ENCODE results near the gene ATXN1. TPM values are rescaled to one million over a fixed set of nuclear protein-coding genes. Genes with fewer than 3 reads are reported as not detected.

The ATXN1 gene
- total and polyA plus RNA-seq, 2 of the 13 experiments (the other 11 are each of a cell fraction or from before 2014, with no cell fraction given): 20.7 to 39.5 TPM

DNA sequence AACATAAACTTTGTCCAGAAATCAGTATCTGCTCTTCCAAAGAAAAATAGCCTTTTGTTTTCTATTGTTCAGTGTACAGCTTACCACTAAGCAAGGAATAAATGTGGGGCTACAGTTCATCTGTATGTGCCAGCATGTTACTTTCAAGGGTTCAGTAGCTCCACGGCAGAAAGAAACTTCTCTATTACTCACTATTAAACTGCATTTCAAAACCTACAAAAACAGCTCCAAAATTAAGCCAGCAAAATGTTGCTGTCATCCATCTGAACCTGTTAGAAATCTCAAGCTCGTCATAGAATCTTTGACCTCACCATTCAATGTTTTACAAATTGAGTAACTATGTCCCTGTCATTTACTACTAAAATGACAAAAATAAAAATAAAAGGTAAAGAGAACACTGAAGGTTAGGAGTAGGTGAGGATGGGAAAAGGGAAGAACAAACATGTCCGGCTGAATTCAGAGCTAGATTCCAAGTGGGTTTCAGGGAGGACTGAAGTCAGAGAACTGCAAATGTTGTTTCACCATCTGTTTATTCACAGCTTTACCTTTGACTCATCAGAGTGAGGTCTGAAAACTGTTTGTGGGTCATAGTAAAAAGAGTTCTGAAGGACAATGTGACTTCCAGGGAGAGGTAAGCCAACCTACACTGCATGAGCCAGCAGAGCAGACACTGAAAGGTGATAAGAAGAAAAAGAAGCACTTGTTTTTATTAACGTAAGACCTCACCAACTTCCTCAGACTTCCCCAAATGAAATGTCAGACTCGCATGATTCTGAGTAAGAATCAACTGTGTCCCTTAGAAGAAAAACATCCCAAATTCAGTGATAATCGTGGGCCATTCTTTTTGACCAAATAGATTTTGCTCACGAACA is 62.0 kb downstream of the ATXN1 start (continued):
- TF ChIP-seq PAXIP1 (CRISPR knock-in tag; conservative IDR thresholded peaks at IDR 0.05) (peak; percentile 87), THAP11 (CRISPR knock-in tag; IDR thresholded peaks at IDR 0.05) (no peak), ZNF260 (CRISPR knock-in tag; IDR thresholded peaks at IDR 0.05; ENCODE audit: borderline replicate concordance, low read depth) (no peak), ZEB1 (IDR thresholded peaks at IDR 0.05; ENCODE audit: insufficient replicate concordance, low read depth) (peak; percentile 61), ATF3 (CRISPR knock-in tag; IDR thresholded peaks at IDR 0.05) (peak; percentile 72), SOX13 (IDR thresholded peaks at IDR 0.05) (no peak), SOX13 (CRISPR knock-in tag; conservative IDR thresholded peaks at IDR 0.05 in 1 of 2, IDR thresholded peaks at IDR 0.05 in 1 of 2) (peak in 1 of 2 experiments; percentile 86; a peak in 2 of 4 replicates), ZFP36L1 (CRISPR knock-in tag; IDR thresholded peaks at IDR 0.05) (no peak), ZNF331 (CRISPR knock-in tag; IDR thresholded peaks at IDR 0.05) (peak; percentile 74; the same call in 1 of the 2 replicates), KAT2B (IDR thresholded peaks at IDR 0.05; ENCODE audit: borderline replicate concordance, low read depth, low read length) (no peak), NFE2L2 (IDR thresholded peaks at IDR 0.05; ENCODE audit: low read length) (no peak), THYN1 (CRISPR knock-in tag; IDR thresholded peaks at IDR 0.05; ENCODE audit: borderline replicate concordance, low read depth) (peak; percentile 87; the same call in 1 of the 2 replicates), ATF6 (CRISPR knock-in tag; conservative IDR thresholded peaks at IDR 0.05) (no peak), HOMEZ (CRISPR knock-in tag; IDR thresholded peaks at IDR 0.05; ENCODE audit: low read depth) (peak; percentile 93), CEBPB (IDR thresholded peaks at IDR 0.05; ENCODE audit: borderline replicate concordance, low read depth, low read length) (0 out of 2 replicates have a peak, but pooled peaks have one; percentile 17)
- TF ChIP-seq, protein P1, sequence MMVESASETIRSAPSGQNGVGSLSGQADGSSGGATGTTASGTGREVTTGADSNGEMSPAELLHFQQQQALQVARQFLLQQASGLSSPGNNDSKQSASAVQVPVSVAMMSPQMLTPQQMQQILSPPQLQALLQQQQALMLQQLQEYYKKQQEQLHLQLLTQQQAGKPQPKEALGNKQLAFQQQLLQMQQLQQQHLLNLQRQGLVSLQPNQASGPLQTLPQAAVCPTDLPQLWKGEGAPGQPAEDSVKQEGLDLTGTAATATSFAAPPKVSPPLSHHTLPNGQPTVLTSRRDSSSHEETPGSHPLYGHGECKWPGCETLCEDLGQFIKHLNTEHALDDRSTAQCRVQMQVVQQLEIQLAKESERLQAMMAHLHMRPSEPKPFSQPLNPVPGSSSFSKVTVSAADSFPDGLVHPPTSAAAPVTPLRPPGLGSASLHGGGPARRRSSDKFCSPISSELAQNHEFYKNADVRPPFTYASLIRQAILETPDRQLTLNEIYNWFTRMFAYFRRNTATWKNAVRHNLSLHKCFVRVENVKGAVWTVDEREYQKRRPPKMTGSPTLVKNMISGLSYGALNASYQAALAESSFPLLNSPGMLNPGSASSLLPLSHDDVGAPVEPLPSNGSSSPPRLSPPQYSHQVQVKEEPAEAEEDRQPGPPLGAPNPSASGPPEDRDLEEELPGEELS (CRISPR knock-in tag; IDR thresholded peaks at IDR 0.05): peak; percentile 86
- TF ChIP-seq, protein P2, sequence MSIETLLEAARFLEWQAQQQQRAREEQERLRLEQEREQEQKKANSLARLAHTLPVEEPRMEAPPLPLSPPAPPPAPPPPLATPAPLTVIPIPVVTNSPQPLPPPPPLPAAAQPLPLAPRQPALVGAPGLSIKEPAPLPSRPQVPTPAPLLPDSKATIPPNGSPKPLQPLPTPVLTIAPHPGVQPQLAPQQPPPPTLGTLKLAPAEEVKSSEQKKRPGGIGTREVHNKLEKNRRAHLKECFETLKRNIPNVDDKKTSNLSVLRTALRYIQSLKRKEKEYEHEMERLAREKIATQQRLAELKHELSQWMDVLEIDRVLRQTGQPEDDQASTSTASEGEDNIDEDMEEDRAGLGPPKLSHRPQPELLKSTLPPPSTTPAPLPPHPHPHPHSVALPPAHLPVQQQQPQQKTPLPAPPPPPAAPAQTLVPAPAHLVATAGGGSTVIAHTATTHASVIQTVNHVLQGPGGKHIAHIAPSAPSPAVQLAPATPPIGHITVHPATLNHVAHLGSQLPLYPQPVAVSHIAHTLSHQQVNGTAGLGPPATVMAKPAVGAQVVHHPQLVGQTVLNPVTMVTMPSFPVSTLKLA (IDR thresholded peaks at IDR 0.05): no peak
